ENCODE results near the gene USP48.

USP48 gene

DNA sequence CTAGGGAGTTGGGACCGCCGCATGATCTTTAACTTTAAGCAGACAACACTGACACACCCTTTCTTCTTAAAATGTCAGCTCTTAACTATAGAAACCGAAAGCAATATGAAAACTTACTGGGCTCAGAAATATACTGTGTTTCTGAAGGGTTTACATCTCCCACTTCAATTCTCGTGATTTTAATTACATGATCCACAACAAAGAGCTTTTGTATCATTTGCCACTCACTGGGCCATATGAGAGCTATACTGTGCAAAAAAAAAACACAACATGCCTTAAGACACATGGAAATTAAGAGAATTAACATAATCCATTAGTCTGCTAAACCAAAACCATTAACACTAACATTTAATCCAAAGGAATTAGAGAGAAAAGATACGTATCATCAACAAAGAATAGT is 78.8 kb downstream of the USP48 start:
- H3K4me3 ChIP-seq (ENCODE audit: low read depth, low read length): no peak overlapping the region
- in situ Hi-C loops (cut with HindIII; ENCODE audit: low sequenced_read_pairs): no loop called here
- TF ChIP-seq, protein P1, sequence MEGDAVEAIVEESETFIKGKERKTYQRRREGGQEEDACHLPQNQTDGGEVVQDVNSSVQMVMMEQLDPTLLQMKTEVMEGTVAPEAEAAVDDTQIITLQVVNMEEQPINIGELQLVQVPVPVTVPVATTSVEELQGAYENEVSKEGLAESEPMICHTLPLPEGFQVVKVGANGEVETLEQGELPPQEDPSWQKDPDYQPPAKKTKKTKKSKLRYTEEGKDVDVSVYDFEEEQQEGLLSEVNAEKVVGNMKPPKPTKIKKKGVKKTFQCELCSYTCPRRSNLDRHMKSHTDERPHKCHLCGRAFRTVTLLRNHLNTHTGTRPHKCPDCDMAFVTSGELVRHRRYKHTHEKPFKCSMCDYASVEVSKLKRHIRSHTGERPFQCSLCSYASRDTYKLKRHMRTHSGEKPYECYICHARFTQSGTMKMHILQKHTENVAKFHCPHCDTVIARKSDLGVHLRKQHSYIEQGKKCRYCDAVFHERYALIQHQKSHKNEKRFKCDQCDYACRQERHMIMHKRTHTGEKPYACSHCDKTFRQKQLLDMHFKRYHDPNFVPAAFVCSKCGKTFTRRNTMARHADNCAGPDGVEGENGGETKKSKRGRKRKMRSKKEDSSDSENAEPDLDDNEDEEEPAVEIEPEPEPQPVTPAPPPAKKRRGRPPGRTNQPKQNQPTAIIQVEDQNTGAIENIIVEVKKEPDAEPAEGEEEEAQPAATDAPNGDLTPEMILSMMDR (IDR thresholded peaks at IDR 0.05; ENCODE audit: low read depth, low read length): no peak
- no peak for DNase-seq (ENCODE audit: low read depth, low spot score)

DNA sequence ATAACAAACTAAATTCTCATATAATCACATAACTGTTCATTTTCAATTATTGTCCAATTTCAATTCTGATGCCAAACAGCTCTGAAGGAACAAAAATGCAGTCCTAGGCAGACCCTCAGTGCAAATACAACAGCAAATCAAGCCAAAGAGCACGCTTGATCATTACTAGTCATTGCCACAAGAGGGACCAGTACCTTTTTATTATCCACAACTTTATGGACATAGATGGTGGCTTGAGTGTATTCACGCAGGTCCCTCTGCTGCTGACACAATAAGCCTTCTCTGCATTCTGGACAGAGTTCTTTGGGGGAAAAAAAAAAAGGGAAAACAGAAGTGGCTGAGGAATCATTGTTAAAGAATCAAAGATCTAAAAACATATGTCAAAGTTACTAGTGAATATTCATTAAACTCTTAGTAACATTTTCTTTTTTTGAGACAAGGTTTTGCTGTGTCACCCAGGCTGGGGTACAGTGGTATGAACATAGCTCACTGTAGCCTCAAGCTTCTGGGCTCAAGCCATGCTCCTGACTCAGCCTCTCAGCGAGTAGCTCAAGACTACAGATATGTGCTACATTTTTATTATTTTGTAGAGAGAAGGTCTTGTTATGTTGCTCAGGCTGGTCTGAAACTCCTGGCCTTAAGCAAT is 79.5 kb downstream of the USP48 start:
- DNase-seq (ENCODE audit: low read depth, low spot score): peak; percentile 83
- TF ChIP-seq, protein P1 (IDR thresholded peaks at IDR 0.05; ENCODE audit: low read depth, low read length): peak; percentile 59
- in situ Hi-C loops (cut with HindIII; ENCODE audit: low sequenced_read_pairs): no loop called here
- H3K4me3 ChIP-seq (ENCODE audit: low read depth, low read length): no peak overlapping the region

DNA sequence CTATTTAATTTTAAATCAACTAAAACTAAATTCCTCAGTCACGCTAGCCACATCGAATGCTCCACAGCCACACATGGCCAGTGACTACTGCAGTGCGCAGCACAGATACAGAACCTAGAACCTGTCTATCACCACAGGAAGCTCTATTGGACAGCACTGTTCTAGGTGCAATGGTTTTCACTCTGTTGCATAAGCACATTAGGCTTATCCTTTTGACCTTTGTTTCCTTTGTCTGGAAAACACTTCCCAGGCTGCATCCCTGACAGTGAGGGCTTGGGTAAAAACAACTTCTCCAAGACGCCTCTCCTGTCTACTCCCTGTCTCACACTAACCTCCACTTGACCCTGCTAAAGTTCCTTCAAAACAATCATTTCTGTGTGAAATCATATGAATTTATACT is 80.2 kb downstream of the USP48 start:
- TF ChIP-seq, protein P1 (IDR thresholded peaks at IDR 0.05; ENCODE audit: low read depth, low read length): no peak
- H3K4me3 ChIP-seq (ENCODE audit: low read depth, low read length): no peak overlapping the region
- no peak for DNase-seq (ENCODE audit: low read depth, low spot score)
- in situ Hi-C loops (cut with HindIII; ENCODE audit: low sequenced_read_pairs): no loop called here

DNA sequence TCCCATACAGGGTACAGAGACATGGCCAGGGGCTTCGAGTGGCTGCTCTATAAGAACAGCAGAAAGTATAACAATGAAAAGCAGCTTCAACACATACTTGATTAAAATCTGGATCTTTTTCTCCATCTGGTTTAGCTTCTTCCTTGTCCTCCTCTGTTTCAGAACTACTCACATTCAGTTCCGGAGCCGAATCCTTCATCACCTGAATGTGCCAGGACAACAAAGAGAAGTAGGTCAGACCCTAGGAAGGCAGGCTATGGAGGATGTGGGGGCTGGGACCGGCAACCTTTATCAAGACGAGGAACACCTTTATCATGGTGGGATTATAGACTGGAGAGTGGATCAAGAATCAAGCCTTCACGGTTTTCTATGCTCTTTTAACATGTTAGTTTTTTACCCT is 81.5 kb downstream of the USP48 start:
- no peak for DNase-seq (ENCODE audit: low read depth, low spot score)
- TF ChIP-seq, protein P1 (IDR thresholded peaks at IDR 0.05; ENCODE audit: low read depth, low read length): no peak
- in situ Hi-C loops (cut with HindIII; ENCODE audit: low sequenced_read_pairs): no loop called here
- H3K4me3 ChIP-seq (ENCODE audit: low read depth, low read length): no peak overlapping the region

DNA sequence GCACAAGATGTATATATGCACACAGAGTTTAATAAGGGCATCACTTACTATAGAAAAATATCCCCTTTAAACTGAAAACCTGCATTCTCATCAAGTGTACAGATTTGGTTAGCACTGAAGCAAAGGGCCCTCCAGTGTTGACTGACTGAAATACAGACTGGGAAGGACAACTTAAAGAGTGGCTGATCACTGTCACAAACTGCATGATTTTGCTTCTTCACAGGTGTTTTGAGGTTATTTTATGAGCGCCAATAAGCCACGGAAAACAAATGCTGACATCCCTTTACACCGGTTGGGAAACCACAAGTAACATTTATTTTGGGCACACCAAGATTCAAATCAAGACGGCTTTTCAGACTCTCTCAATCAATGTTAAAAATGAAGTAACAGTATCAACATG is 82.9 kb downstream of the USP48 start:
- TF ChIP-seq, protein P1 (IDR thresholded peaks at IDR 0.05; ENCODE audit: low read depth, low read length): no peak
- H3K4me3 ChIP-seq (ENCODE audit: low read depth, low read length): no peak overlapping the region
- DNase-seq (ENCODE audit: low read depth, low spot score): no peak
- in situ Hi-C loops (cut with HindIII; ENCODE audit: low sequenced_read_pairs): no loop called here

DNA sequence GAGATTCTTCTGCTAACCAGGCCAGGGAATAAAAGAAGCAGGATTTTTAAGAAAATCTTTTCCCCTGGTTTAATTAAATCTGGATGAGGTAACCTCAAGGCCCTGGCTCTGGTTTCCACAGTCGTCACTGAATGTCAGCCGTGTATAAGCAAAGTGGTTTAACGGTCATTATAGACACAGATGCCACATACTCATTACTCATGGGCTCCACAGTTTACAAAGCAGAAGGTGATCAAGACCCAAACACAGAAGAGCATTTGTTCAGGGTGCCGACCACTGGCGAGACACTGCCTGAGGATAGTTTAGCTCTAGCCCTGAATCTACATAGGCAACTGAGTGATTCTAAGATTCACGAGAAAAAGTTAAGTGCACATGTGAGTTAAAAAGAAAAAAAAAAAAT is 86.0 kb downstream of the USP48 start:
- TF ChIP-seq, protein P1 (IDR thresholded peaks at IDR 0.05; ENCODE audit: low read depth, low read length): no peak
- DNase-seq (ENCODE audit: low read depth, low spot score): peak; percentile 79
- no peak overlapping the region for H3K4me3 ChIP-seq (ENCODE audit: low read depth, low read length)
- in situ Hi-C loops (cut with HindIII; ENCODE audit: low sequenced_read_pairs): no loop called here

All from astrocyte of the spinal cord (primary cell).